HCT116 (cell line): ENCODE measurements around the gene CDH1. TPM values are rescaled to one million over a fixed set of nuclear protein-coding genes. Genes with fewer than 3 reads are reported as not detected.

Experiments used
- ATAC-seq: fragments of 200-7000 bp; cut with Tn5 transposase; 2 replicates; pipeline ENCODE4 v1.9.1; 2020; ENCODE audit warnings: mild to moderate bottlenecking, moderate library complexity
- BruUV-seq: library from RNA; stranded (reverse); fragments of 400-500 nt; replicated peaks from 2 replicates; lab custom pipeline; 2021; lab: Mats Ljungman, UMichigan
- CTCF ChIA-PET: fragments of 300-600 bp; sonication (Branson Sonifier 250); formaldehyde crosslinking; loops from one replicate; lab custom pipeline; 2021; ENCODE audit warnings: antibody characterized with exemption; lab: Charles Lee
- POLR2A ChIA-PET: fragments of 300-600, 350-600 bp; sonication (Branson Sonifier 250); formaldehyde crosslinking; loops from one replicate; lab custom pipeline; 2021; ENCODE audit warnings: antibody characterized with exemption; lab: Charles Lee
- RAD21 ChIA-PET, 2 experiments: fragments of 300-600 bp; sonication (Branson Sonifier 250); formaldehyde crosslinking; loops; one replicate each; lab custom pipeline; 2023; ENCODE audit warnings: low total read pairs in 2 of 2; ENCODE audit not compliant: uncharacterized antibody in 2 of 2, unreplicated experiment in 2 of 2, low non-redundant PET in 1 of 2; lab: Charles Lee
- DNase-seq: peaks from one replicate; pipeline ENCODE4 v3.0.0-alpha.2; 2010; ENCODE audit warnings: low read depth, low spot score
- H2AFZ ChIP-seq: fragments of 200-600 bp; shearing (Covaris generic), sonication (generic); 2 replicates; pipeline ENCODE4 v1.6.1; 2017; ENCODE audit warnings: low read depth, mixed run types, mixed read lengths, antibody characterized with exemption, low read length; ENCODE audit not compliant: poor library complexity, severe bottlenecking
- H3K27ac ChIP-seq: 2 replicates; pipeline ENCODE4 v1.5.1; 2012; ENCODE audit warnings: low read depth, low read length
- H3K27me3 ChIP-seq: fragments of 200-600 bp; sonication (generic); 2 replicates; pipeline ENCODE4 v1.6.1; 2016; ENCODE audit warnings: mixed run types, low read length, mixed read lengths; ENCODE audit not compliant: insufficient read depth
- H3K36me3 ChIP-seq, 2 experiments: fragments of 200-500 bp in 1 of 2; fragments of 200-600 bp in 1 of 2; sonication (Bioruptor generic) in 1 of 2; sonication (generic) in 1 of 2; 2 replicates each; pipeline versions ENCODE4 v1.5.1 to v1.6.1; 2014 to 2016; ENCODE audit warnings: low read length in 2 of 2, inconsistent platforms in 1 of 2, mixed read lengths in 1 of 2, mixed run types in 1 of 2; ENCODE audit not compliant: insufficient read depth in 2 of 2, control insufficient read depth in 1 of 2
- H3K4me1 ChIP-seq, 2 experiments: fragments of 200-600 bp in 1 of 2; sonication (generic) in 1 of 2; 2 replicates each; pipeline versions ENCODE4 v1.5.1 to v1.6.1; 2012 to 2017; ENCODE audit warnings: low read length in 2 of 2, inconsistent platforms in 1 of 2, mild to moderate bottlenecking in 1 of 2, mixed read lengths in 1 of 2, mixed run types in 1 of 2, moderate library complexity in 1 of 2; ENCODE audit not compliant: insufficient read depth in 2 of 2, control insufficient read depth in 1 of 2
- H3K4me2 ChIP-seq: fragments of 200-600 bp; sonication (generic); 2 replicates; pipeline ENCODE4 v1.6.1; 2017; ENCODE audit warnings: mixed run types, low read length, mixed read lengths
- H3K4me3 ChIP-seq, 2 experiments: fragments of 200-600 bp in 1 of 2; sonication (generic) in 1 of 2; replicated peaks in 1 of 2; 2 replicates each; pipeline ENCODE4 v1.5.1; 2011 to 2016; ENCODE audit warnings: low read length in 2 of 2, control low read depth in 1 of 2, low read depth in 1 of 2, mild to moderate bottlenecking in 1 of 2, mixed read lengths in 1 of 2, mixed run types in 1 of 2
- H3K79me2 ChIP-seq: fragments of 200-600 bp; sonication (generic); 2 replicates; pipeline ENCODE4 v1.6.1; 2017; ENCODE audit warnings: mild to moderate bottlenecking, mixed run types, low read length, moderate library complexity, mixed read lengths; ENCODE audit not compliant: insufficient read depth
- H3K9ac ChIP-seq: fragments of 200-600 bp; sonication (generic); 2 replicates; pipeline ENCODE4 v1.6.1; 2016; ENCODE audit warnings: low read length, mixed read lengths
- H3K9me2 ChIP-seq: fragments of 200-600 bp; sonication (generic), shearing (Covaris generic); 2 replicates; pipeline ENCODE4 v1.6.1; 2017; ENCODE audit warnings: mixed run types, mild to moderate bottlenecking, moderate library complexity; ENCODE audit not compliant: insufficient read depth
- H3K9me3 ChIP-seq, 2 experiments: fragments of 200-500 bp in 1 of 2; fragments of 200-600 bp in 1 of 2; sonication (Bioruptor generic) in 1 of 2; sonication (generic) in 1 of 2; 2 replicates each; pipeline ENCODE4 v1.6.1; 2014 to 2017; ENCODE audit warnings: low read length in 2 of 2, mixed read lengths in 2 of 2, inconsistent platforms in 1 of 2, low read depth in 1 of 2, mild to moderate bottlenecking in 1 of 2, mixed run types in 1 of 2, moderate library complexity in 1 of 2; ENCODE audit not compliant: control insufficient read depth in 1 of 2, insufficient read depth in 1 of 2
- H4K20me1 ChIP-seq: fragments of 200-600 bp; sonication (generic), shearing (Covaris generic); 2 replicates; pipeline ENCODE4 v1.6.1; 2017; ENCODE audit warnings: mixed run types, mild to moderate bottlenecking, moderate library complexity; ENCODE audit not compliant: insufficient read depth
- CBX3 ChIP-seq: IDR thresholded peaks from 2 replicates; pipeline ENCODE4 v1.6.1; 2012; ENCODE audit warnings: low read depth
- CEBPB ChIP-seq: IDR thresholded peaks from 2 replicates; pipeline ENCODE4 v1.6.1; 2012; ENCODE audit warnings: low read depth
- EGR1 ChIP-seq: IDR thresholded peaks from 2 replicates; pipeline ENCODE4 v1.6.1; 2012; ENCODE audit warnings: low read depth
- ELF1 ChIP-seq: IDR thresholded peaks from 2 replicates; pipeline ENCODE4 v1.6.1; 2012; ENCODE audit warnings: low read depth, borderline replicate concordance
- EZH2phosphoT487 ChIP-seq: fragments of 200-600 bp; IDR thresholded peaks from 2 replicates; pipeline ENCODE4 v1.6.1; 2018; ENCODE audit warnings: antibody characterized with exemption, borderline replicate concordance
- FOSL1 ChIP-seq: IDR thresholded peaks from 2 replicates; pipeline ENCODE4 v1.6.1; 2012; ENCODE audit warnings: low read depth
- JUND ChIP-seq: IDR thresholded peaks from 2 replicates; pipeline ENCODE4 v1.6.1; 2012
- POLR2A ChIP-seq: IDR thresholded peaks from 2 replicates; pipeline ENCODE4 v1.7.0; 2011; ENCODE audit warnings: borderline replicate concordance; ENCODE audit not compliant: insufficient read depth, insufficient read length; ENCODE audit errors: extremely low read depth
- POLR2AphosphoS5 ChIP-seq: IDR thresholded peaks from 2 replicates; pipeline ENCODE4 v1.6.1; 2011; ENCODE audit warnings: mild to moderate bottlenecking, low read depth, low read length, moderate library complexity
- RAD21 ChIP-seq: IDR thresholded peaks from 2 replicates; pipeline ENCODE4 v1.6.1; 2012; ENCODE audit warnings: low read depth, mild to moderate bottlenecking
- SP1 ChIP-seq: IDR thresholded peaks from 2 replicates; pipeline ENCODE4 v1.6.1; 2012; ENCODE audit warnings: low read depth
- TCF7L2 ChIP-seq: IDR thresholded peaks from 2 replicates; pipeline ENCODE4 v1.7.0; 2011; ENCODE audit warnings: borderline replicate concordance, inconsistent platforms; ENCODE audit not compliant: insufficient read depth, insufficient read length; ENCODE audit errors: extremely low read depth
- ZFX ChIP-seq: fragments of 450-650 bp; IDR thresholded peaks from 2 replicates; pipeline ENCODE4 v1.6.1; 2017
- ZNF274 ChIP-seq: fragments of 200-500 bp; sonication (Bioruptor generic); IDR thresholded peaks from 2 replicates; pipeline ENCODE4 v1.6.1; 2014; ENCODE audit warnings: mild to moderate bottlenecking, low read depth, low read length, inconsistent platforms
- intact Hi-C: fragments of 100-400 bp; cut with micrococcal nuclease; formaldehyde crosslinking; loops from 2 replicates; pipeline ENCODE4 v1.10.0; 2022
- total RNA-seq: library from RNA; stranded (reverse); gene quantifications from one replicate; pipeline ENCODE4 v1.2.1, GENCODE V29; 2021; ENCODE audit not compliant: unreplicated experiment
- TF ChIP-seq, protein P1 (sequence below), 3 experiments: fragments of 200-600 bp in 1 of 3; sonication (generic) in 1 of 3; IDR thresholded peaks in 2 of 3; conservative IDR thresholded peaks in 1 of 3; 2 replicates each; pipeline ENCODE4 v1.5.1; 2012 to 2017; ENCODE audit warnings: low read depth in 2 of 3, low read length in 2 of 3, antibody characterized with exemption in 1 of 3, borderline replicate concordance in 1 of 3, control low read depth in 1 of 3, mild to moderate bottlenecking in 1 of 3, mixed read lengths in 1 of 3, mixed run types in 1 of 3, moderate library complexity in 1 of 3; ENCODE audit not compliant: insufficient read depth in 1 of 3
- TF ChIP-seq, protein P2 (sequence below): IDR thresholded peaks from 2 replicates; pipeline ENCODE4 v1.6.1; 2012
- TF ChIP-seq, protein P3 (sequence below): IDR thresholded peaks from 2 replicates; pipeline ENCODE4 v1.6.1; 2011; ENCODE audit warnings: mild to moderate bottlenecking, low read length, moderate library complexity; ENCODE audit not compliant: insufficient replicate concordance; ENCODE audit errors: extremely low read depth
- TF ChIP-seq, protein P4 (sequence below): IDR thresholded peaks from 2 replicates; pipeline ENCODE4 v1.6.1; 2012

The CDH1 gene
- total RNA-seq, 1 experiment from 2014 or later = 73.2 TPM

DNA sequence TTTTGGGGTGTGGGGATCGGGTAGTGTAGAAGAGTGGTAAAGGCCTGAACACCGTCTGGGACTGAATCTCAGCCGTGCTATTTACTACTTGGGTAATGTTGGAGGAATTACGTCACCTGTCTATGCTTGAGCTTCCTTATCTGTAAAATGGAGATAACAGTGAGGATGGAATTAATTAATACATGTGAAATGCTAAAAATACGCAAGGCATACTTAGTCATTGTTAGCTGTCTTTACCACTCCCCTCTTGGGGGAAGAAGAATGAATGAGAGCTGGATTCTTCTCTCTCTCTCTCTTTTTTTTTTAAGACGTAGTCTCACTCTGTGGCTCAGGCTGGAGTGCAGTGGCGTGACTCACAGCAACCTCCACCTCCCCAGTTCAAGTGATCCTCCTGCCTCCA is 65.1 kb downstream of the CDH1 start:
- no peak overlapping the region for H2AFZ ChIP-seq
- H4K20me1 ChIP-seq = no peaks in the 10 kb centered on the region
- DNase-seq = no peak
- intact Hi-C loops = no loop called here
- ChIA-PET POLR2A (no interaction called here), CTCF (no interaction called here), RAD21 (no interaction called here)
- H3K27ac ChIP-seq = no peak overlapping the region
- TF ChIP-seq RAD21 (no peak), EZH2phosphoT487 (no peak), JUND (no peak), ZNF274 (no peak), FOSL1 (no peak), EGR1 (no peak), CEBPB (no peak), ZFX (no peak), CBX3 (no peak), TCF7L2 (no peak), POLR2AphosphoS5 (no peak), SP1 (no peak), ELF1 (no peak), POLR2A (no peak)
- TF ChIP-seq, protein P1, sequence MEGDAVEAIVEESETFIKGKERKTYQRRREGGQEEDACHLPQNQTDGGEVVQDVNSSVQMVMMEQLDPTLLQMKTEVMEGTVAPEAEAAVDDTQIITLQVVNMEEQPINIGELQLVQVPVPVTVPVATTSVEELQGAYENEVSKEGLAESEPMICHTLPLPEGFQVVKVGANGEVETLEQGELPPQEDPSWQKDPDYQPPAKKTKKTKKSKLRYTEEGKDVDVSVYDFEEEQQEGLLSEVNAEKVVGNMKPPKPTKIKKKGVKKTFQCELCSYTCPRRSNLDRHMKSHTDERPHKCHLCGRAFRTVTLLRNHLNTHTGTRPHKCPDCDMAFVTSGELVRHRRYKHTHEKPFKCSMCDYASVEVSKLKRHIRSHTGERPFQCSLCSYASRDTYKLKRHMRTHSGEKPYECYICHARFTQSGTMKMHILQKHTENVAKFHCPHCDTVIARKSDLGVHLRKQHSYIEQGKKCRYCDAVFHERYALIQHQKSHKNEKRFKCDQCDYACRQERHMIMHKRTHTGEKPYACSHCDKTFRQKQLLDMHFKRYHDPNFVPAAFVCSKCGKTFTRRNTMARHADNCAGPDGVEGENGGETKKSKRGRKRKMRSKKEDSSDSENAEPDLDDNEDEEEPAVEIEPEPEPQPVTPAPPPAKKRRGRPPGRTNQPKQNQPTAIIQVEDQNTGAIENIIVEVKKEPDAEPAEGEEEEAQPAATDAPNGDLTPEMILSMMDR (IDR thresholded peaks at IDR 0.05 in 2 of 3, conservative IDR thresholded peaks at IDR 0.05 in 1 of 3; ENCODE audit: borderline replicate concordance in 1 of 3, insufficient read depth in 1 of 3, low read depth in 2 of 3, low read length in 2 of 3) = no peak
- TF ChIP-seq, protein P2, sequence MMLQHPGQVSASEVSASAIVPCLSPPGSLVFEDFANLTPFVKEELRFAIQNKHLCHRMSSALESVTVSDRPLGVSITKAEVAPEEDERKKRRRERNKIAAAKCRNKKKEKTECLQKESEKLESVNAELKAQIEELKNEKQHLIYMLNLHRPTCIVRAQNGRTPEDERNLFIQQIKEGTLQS = no peak
- TF ChIP-seq, protein P3, sequence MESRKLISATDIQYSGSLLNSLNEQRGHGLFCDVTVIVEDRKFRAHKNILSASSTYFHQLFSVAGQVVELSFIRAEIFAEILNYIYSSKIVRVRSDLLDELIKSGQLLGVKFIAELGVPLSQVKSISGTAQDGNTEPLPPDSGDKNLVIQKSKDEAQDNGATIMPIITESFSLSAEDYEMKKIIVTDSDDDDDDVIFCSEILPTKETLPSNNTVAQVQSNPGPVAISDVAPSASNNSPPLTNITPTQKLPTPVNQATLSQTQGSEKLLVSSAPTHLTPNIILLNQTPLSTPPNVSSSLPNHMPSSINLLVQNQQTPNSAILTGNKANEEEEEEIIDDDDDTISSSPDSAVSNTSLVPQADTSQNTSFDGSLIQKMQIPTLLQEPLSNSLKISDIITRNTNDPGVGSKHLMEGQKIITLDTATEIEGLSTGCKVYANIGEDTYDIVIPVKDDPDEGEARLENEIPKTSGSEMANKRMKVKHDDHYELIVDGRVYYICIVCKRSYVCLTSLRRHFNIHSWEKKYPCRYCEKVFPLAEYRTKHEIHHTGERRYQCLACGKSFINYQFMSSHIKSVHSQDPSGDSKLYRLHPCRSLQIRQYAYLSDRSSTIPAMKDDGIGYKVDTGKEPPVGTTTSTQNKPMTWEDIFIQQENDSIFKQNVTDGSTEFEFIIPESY = no peak
- TF ChIP-seq, protein P4, sequence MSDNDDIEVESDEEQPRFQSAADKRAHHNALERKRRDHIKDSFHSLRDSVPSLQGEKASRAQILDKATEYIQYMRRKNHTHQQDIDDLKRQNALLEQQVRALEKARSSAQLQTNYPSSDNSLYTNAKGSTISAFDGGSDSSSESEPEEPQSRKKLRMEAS = no peak
- H3K36me3 ChIP-seq = peaks cover 3 to 5% of the 10 kb centered on the region in 2 experiments; a peak in 1 of 4 replicates
- no peaks in the 10 kb centered on the region for H3K27me3 ChIP-seq
- ATAC-seq = no peak
- no peak overlapping the region for H3K4me2 ChIP-seq
- H3K9ac ChIP-seq = no peak overlapping the region
- H3K4me1 ChIP-seq = peaks cover 17 to 24% of the 10 kb centered on the region in 2 experiments
- H3K9me3 ChIP-seq = no peaks in the 10 kb centered on the region
- no TSS peak for BruUV-seq
- H3K9me2 ChIP-seq = no peaks in the 10 kb centered on the region
- no peak overlapping the region for H3K4me3 ChIP-seq
- H3K79me2 ChIP-seq = no peaks in the 10 kb centered on the region
